UCSD-AML1 (cell line): ENCODE measurements around the gene LAMTOR5.
A peak's percentile ranks its signal among the peaks of the same experiment; 100 is the strongest.
"Not testable (repeated sequence)": the region's sequence is repeated elsewhere in the genome, so short reads cannot be mapped to it uniquely, and the experiment has no call there.

Experiments
- DNase-seq: peaks from one replicate; lab custom pipeline; 2025; ENCODE audit not compliant: unreplicated experiment; lab: John Stamatoyannopoulos, UW

The LAMTOR5 gene

GRCh38 chr1:110428946-110429345 lies 21.5 kb upstream of the LAMTOR5 start:
- DNase-seq = no peak

- DNase-seq = peak; percentile 52
These were observed 19.4 kb upstream of the LAMTOR5 start for GRCh38 chr1:110426854-110427253.

GRCh38 chr1:110425612-110426152 lies 18.2 kb upstream of the LAMTOR5 start:
- DNase-seq = no peak

GRCh38 chr1:110424699-110425611 lies 17.5 kb upstream of the LAMTOR5 start:
- DNase-seq = no peak

GRCh38 chr1:110420874-110421793 lies 13.6 kb upstream of the LAMTOR5 start:
- no peak for DNase-seq

- DNase-seq = no peak
These were observed 12.6 kb upstream of the LAMTOR5 start for GRCh38 chr1:110420023-110420662.

GRCh38 chr1:110418729-110419128 lies 11.2 kb upstream of the LAMTOR5 start:
- DNase-seq = no peak

GRCh38 chr1:110413045-110413444 lies 5.6 kb upstream of the LAMTOR5 start:
- not testable (repeated sequence) for DNase-seq

GRCh38 chr1:110412576-110412975 lies 5.1 kb upstream of the LAMTOR5 start:
- DNase-seq = peak; percentile 76

GRCh38 chr1:110411173-110411735 lies 3.8 kb upstream of the LAMTOR5 start:
- no peak for DNase-seq

GRCh38 chr1:110409316-110409715 lies 1.8 kb upstream of the LAMTOR5 start:
- DNase-seq = no peak

GRCh38 chr1:110408488-110408887 lies 994 bp upstream of the LAMTOR5 start:
- no peak for DNase-seq

GRCh38 chr1:110406407-110406806 lies 1.1 kb downstream of the LAMTOR5 start:
- DNase-seq = not testable (repeated sequence)

- DNase-seq = no peak
These were observed 3.1 kb downstream of the LAMTOR5 start for GRCh38 chr1:110404401-110404800.

- DNase-seq = no peak
These were observed 3.7 kb downstream of the LAMTOR5 start for GRCh38 chr1:110403805-110404204.

- not testable (repeated sequence) for DNase-seq
These were observed 11.1 kb downstream of the LAMTOR5 start for GRCh38 chr1:110396259-110396958.

GRCh38 chr1:110394493-110394820 lies 13.0 kb downstream of the LAMTOR5 start:
- no peak for DNase-seq

GRCh38 chr1:110393691-110394492 lies 13.6 kb downstream of the LAMTOR5 start:
- no peak for DNase-seq

GRCh38 chr1:110393286-110393685 lies 14.2 kb downstream of the LAMTOR5 start:
- no peak for DNase-seq
